ENCODE data around the gene ZNF491.
"Not testable (repeated sequence)": the region's sequence is repeated elsewhere in the genome, so short reads cannot be mapped to it uniquely, and the experiment has no call there.

The ZNF491 gene

DNA sequence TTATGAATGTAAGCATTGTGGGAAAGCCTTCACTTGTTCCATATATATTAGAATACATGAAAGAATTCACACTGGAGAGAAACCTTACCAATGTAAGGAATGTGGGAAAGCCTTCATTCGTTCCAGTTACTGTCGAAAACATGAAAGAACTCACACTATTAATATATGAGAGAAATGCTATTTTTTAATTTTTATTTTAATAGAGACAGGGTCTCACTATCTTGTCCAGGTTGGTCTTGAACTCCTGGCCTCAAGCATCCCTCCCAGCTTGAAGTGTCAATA lies 8.7 kb downstream of the ZNF491 start:
- no peak for DNase-seq

DNA sequence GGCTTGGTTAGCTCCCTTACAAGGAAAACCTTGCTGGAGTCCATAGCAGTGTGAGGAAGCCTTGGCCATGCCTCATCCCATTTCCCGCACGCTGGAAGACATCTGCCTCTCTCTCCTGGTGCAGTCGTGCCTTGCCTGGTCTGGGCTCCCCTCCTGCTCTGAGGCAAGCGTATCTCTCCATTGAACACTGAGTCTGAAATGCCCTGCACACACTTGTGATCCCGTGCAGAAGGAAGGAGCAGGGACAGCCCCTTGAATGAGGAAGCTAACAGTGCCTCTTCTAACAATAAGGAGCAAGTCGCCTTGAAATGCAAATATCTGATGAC lies 15.3 kb downstream of the ZNF491 start:
- no peak for DNase-seq

DNA sequence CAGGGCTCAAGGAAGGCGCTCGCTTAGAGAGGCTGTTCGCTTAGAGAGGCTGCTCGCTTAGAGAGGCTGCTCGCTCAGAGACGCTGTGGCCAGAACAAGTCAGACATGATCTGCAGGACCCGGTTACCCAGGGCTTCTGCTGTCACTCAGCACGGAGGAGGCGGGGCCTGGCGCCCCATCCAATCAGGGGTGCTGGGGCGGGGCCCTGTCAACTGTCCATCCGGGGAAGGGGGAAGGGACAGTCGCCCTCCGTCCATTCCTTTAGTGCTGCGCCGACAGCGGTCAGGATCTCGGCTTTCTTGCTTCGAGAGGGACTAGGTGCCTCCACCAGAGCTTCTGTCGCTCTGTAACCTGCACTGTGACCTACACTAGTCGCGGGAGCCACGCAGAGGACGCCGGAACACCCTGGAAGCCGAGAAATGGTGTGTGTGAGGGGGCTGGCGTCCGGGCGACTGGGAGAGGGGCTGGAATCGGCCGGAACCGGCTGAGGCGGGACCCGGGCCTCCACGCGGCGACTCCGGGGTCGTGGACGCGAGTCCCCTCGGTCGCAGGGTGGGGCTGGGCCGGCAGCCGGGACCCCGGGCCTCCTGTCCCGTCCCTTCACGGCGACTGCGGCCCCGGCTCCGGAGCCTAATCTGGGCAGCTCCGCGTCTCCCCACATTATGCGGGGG lies 15.8 kb downstream of the ZNF491 start, which contains the start of gene ZNF440:
Gene ZNF440, plus strand, starts transcription at position 245 of the 671 bp plus-strand sequence. Its CDS starts 175 bp downstream, at position 420.
- peak; percentile 8 for DNase-seq

DNA sequence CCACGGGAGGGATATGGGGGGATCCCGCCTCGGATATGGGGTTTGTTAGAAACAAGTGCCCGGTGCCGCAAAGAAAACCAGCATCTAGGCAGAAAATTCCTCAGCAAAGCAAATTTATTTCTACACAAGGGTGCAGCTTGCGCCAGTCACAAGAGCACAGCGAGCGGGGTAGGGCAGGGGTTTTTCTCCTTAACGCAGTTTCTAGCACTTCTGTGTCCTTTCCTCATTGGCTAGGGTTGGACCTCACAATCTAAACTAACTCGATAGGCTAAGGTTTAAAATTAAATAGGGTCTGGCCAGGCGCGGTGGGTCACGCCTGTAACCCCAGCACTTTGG lies 16.3 kb downstream of the ZNF491 start:
- DNase-seq = no peak

DNA sequence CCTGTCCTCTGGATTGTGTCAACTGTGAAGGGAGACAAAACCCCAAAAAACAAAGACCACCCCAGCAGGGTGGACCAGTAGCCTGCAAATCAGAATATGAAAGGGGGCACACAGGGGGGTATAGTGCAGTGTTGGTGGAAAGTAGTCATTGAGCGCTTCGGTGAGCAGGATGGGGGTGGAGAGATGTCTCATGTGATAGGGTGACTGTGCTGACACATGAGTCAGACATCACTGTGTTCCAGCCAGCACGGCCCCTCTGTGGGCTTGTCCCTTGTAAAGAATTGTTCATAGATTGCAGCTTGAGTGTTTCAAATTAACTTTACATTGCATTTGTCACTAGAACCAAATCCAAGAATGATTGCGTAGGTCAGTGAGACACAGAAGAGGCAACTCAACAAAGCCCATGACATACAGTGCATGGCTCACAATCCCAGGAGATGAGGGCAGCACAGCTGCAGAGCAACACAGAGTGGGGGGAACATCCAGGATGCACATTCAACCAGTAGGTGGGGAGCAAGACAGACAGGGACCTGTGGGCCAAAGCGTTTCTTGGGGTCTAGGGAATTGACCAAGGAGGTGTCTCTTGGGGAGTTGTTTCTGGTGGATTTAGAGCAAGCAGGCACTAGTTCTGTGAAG lies 23.3 kb downstream of the ZNF491 start:
- no peak for DNase-seq

DNA sequence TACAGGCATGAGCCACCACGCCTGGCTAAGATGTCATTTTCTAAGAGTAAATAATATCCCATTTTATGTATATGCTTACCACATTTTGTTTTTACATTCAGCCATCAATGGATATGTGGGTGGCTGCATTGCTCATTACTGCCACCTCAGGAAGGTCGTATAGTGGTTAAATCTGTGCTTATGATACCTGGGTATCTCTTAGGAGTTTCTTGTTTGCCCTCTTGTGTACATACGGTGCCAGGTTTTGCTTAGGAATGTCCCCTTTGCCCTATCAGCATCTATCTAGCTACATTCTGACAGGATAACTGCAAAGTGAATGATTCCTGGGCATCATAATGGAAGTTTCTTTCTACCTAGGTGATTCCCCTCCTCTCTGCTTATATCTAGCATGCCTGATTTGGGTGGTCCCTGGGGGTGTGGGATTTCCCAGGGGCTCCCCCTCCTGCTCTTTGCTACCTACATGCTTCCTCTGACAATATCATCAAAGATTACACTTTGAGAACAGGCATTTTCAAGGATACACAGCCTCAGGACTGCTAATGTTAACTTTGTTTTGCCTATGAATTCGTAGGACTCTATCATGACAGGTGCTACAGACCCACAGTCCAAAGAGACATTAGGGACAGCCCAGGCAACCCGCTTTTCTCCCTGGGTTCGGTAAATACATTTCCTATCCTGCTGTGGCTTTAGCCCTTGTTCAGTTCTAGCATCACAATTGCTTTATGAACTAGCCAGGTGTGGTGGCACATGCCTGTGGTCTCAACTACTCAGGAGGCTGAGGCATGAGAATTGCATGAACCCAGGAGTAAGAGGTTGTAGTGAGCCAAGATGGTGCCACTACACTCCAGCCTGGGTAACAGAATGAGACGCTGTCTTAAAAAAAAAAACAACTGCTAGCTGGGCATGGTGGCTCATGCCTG lies 30.9 kb downstream of the ZNF491 start:
- DNase-seq = not testable (repeated sequence)

DNA sequence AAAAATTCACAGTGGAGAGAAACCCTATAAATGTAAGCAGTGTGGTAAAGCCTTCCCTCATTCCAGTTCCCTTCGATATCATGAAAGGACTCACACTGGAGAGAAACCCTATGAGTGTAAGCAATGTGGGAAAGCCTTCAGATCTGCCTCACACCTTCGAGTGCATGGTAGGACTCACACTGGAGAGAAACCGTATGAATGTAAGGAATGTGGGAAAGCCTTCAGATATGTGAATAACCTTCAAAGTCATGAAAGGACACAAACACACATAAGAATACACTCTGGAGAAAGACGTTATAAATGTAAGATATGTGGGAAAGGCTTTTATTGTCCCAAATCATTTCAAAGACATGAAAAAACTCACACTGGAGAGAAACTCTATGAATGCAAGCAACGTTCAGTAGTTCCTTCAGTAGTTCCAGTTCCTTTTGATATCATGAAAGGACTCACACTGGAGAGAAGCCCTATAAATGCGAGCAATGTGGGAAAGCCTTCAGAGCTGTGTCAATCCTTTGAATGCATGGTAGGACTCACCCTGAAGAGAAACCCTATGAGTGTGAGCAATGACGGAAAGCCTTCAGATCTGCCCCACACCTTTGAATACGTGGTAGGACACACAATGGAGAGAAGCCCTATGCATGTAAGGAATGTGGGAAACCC lies 34.1 kb downstream of the ZNF491 start:
- no peak for DNase-seq

DNA sequence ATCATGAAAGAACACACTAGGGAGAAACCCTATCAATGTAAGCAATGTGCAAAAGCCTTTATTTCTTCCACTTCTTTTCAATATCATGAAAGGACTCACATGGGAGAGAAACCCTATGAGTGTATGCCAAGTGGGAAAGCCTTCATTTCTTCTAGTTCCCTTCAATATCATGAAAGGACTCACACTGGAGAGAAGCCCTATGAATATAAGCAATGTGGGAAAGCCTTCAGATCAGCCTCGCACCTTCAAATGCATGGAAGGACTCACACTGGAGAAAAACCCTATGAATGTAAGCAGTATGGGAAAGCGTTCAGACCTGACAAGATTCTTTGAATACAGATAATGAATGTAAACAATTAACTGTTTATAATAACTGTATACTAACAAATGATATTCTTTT lies 35.2 kb downstream of the ZNF491 start:
- no peak for DNase-seq

DNA sequence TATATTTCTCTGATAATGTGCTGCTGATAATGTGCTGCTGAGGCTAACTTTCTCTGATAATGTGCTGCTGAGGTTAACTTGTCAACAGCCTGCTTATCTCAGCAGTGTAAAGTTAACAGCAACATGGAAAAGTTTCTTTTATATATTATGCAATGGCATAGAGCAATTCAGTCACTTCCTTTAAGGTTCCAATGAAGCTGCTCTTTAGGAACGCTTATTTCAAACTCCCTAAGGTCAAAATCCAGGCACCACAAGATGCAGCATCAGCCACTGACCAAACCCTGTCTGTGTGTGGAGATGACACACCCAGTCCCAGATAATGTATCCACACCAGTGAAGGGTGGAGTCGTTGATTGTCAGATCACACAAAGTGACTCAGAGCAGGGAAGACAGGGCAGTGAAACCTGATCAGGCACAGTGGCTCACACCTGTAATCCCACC lies 37.3 kb downstream of the ZNF491 start:
- DNase-seq = not testable (repeated sequence)

DNA sequence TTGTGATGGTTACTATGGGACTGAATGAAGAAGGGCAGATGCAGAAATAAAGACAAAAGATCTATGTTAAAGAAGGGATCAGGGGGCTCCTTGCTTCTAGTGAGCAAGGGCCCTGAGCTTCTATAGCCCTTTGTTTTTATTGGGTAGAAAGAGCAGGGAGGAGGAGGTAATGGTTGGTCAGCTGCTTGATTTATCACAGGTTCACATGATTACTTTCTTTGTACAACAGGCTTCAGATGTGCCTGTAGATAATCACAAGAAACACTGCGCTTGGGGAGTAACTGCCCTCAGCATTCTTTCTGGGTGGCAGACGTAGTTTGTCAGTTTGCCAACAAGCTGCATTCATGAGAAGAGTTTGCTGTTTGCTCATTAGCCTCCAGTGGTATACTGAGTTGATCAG lies 45.4 kb downstream of the ZNF491 start:
- DNase-seq = no peak

DNA sequence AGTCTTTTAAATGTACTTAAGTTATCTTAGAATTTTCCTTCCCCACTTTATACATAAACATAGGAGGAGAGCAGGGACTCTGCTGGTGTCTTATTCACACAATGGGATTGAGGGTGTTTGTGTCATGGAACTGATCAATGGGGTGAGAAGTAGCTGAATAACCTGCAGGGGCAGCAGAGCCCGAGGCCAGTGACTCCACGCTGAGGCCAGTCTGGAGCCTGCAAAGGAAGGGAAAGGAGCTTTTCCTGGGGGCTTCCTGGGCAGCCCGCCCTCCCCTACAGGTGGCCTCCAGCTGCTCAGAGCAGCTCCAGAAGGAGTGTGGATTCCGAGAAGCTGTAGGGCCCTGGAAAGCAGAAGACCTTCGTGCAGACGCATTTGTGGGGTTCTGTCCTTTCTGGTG lies 49.3 kb downstream of the ZNF491 start:
- not testable (repeated sequence) for DNase-seq

DNA sequence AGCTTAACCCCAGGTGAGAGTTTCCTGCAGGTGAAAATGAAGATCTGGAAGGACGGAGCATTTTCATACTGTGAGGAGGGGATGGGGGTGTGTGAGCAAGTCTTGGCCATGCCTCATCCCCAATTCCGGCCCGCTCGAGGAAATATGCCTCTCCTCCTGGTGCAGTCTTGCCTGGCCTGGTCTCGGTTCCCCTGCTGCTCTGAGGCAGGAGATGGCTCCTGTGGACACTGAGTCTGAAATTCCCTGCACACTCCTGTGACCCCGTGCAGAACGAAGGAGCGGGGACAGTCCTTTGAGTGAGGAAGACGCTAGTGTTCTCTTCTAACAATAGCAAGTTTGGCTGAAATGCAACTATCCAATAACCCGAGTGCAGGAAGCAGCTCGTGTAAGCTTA lies 49.9 kb downstream of the ZNF491 start:
- DNase-seq = no peak

DNA sequence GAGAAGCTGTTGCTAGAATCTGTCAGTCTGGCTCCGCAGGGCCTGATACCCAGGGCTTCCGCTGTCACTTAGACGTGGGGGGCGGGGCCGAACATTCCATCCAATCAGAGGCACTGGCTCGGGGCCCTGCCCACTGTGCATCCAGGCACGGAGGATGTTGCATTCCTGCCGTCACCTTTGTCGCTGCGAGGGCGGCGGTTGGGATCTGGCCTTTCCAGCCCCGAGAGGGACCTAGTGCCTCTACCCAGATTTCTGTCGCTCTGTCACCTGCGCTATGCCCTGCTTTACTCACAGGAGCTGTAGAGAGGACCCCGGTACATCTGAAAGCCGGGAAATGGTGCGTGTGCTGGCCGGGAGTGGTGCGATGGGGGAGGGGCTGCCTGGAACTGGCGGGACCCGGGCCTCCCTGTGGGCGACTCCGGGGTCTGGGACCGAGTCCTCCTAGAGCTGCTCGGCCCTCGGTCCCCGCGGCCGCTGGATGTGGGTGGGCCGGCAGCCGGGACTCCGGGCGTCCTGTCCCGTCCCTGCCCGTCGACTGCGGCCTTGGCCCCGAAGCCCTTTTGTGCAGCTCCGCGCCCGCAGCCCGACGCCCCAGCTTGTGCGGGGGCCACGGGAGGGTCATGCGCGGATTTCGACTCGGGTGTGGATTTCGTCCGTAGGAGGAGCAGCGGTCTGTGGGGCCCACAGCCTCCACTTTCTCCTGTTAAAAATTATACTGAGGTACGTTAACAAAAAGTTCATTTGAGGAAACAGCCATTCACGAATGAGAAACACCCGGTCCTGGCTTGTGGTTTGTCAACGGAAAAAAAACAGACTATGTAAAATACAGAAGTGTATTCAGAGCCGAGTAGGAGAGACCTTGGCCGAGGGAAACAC lies 50.5 kb downstream of the ZNF491 start, which contains the start of gene ZNF439:
Gene ZNF439, plus strand, starts transcription at position 133 of the 876 bp plus-strand sequence. Its CDS starts 142 bp downstream, at position 275.
- DNase-seq = no peak

DNA sequence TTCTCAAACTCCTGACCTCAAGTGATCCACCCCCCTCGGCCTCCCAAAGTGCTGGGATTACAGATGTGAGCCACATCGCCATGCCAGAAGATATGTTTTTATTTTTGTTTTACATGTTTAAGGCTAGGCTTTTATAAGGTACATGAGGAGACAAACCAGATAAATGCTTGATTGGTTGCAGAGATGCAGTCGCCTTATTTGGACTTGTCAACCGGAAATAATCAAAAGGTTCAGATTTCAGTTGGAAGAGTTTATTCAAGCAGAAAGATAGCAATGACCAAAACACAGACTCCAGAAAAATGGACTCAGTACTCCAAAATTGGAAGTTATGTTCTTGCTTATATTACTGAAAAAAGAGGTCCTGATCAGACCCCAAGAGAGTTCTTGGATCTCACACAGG lies 52.0 kb downstream of the ZNF491 start:
- DNase-seq = not testable (repeated sequence)

DNA sequence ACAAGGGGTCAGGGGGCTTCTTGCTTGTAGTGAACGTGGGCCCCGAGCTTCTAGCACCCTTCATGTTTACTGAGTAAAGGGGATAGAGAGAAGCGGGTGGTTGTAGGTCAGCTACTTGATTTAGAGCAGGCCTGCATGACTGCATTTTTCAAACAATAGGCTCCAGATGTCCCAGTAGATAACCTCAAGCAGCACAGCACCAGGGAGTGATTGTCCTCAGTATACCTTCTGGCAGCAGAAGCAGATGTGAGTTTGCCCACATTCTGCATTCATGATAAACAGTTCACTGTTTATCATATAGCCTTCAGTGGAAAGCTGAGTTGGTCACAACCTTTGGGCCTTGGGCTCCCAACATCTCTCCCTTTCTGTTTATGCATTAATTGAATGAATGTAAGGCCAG lies 55.0 kb downstream of the ZNF491 start:
- no peak for DNase-seq

DNA sequence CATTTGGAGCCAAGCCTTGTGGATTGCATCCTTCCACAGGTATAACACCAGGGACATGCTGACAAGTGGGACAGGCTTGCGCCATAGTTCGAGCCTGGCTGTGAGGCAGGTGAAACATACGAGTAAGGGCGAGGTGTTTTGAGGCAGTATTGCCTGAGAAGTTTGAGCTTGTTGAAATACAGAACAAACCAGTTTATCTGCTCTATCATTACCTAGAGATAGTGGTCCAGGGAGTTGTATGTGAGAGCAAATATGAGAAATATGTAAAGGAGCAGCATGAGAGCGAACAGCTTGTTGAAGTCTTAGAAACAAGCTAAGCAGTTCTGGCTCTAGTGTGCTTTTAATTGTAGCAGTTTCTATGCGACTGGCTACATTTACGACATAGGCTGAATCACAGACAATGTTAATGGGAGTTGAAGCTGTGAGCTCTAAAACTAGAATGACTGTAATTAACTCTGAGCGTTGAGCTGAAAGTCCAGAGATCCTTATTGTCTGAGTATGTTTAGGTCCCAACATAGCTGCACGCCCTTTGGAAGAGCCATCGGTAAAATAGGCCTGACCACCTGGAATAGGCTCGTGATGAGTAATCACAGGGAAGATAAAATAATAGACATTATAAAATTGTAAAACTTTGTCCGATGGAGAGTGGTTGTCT lies 58.4 kb downstream of the ZNF491 start:
- no peak for DNase-seq

All from NCI-H1436 treated with DMSO at 0.1 percent for 48 hours (cell line).